IPS-18c (cell line): Measurements from ENCODE around the gene NDUFA8.
"Not testable (repeated sequence)": the region's sequence is repeated elsewhere in the genome, so short reads cannot be mapped to it uniquely, and the experiment has no call there.

ENCODE experiments used
- H3K4me3 ChIP-seq: 2 replicates; pipeline ENCODE4 v1.7.0; 2013; ENCODE audit warnings: low read depth, mild to moderate bottlenecking, low read length, moderate library complexity; ENCODE audit not compliant: insufficient read depth
- H3K9me3 ChIP-seq: one replicate; pipeline ENCODE4 v1.6.1; 2013; ENCODE audit warnings: mild to moderate bottlenecking, low read length, moderate library complexity; ENCODE audit not compliant: control insufficient read depth, insufficient read depth

The NDUFA8 gene

DNA sequence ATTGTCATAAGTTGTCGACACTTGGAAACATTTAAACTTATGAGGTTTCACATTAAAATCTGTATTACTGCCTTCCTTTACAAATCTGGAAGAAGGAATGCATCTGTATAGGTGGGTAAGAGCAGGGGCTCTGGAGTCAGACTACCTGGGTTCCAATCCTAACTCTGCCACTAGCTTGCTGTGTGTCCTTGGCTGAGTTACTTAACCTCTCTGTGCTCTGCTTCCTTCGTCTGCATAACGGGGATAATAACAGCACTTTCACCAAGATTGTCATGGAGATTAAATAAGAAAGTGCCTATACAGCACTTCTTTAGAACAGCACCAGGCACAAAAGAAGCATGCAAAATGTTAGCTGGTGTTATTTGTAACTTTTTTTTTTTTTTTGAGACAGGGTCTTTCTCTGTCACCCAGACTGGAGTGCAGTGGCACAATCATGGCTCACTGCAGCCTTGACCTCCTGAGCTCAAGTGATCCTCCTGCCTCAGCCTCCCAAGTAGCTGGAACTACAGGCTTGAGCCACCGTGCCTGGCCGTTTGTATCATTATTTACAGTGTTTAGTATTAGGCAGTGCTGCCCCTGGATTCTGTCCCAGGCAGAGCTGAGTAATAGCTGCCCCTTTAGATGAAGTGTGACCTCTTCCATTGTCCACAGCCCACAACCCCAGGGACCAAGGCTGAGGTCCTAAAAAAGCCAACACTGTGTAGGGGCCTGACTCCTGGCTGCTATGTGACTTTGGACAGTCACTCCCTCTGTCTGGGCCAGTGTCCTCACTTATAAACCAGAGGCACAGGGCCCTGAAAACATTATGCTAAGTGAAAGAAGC lies 41.0 kb downstream of the NDUFA8 start:
- Histone ChIP-seq H3K4me3 (no peak overlapping the region), H3K9me3 (no peaks in the 10 kb centered on the region)

DNA sequence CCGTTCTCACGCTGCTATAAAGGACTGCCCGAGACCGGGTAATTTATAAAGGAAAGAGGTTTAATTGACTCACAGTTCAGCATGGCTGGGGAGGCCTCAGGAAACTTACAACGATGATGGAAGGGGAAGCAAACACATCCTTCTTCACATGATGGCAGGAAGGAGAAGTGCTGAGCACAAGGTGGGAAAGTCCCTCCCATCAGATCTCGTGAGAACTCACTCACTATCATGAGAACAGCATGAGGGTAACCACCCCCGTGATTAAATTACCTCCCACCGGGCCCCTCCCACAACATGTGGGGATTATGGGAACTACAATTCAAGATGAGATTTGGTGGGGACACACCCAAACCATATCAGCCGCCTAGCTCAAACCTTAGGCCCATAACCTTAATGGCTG lies 42.3 kb downstream of the NDUFA8 start:
- H3K9me3 ChIP-seq, H3K4me3 ChIP-seq: not testable (repeated sequence)

DNA sequence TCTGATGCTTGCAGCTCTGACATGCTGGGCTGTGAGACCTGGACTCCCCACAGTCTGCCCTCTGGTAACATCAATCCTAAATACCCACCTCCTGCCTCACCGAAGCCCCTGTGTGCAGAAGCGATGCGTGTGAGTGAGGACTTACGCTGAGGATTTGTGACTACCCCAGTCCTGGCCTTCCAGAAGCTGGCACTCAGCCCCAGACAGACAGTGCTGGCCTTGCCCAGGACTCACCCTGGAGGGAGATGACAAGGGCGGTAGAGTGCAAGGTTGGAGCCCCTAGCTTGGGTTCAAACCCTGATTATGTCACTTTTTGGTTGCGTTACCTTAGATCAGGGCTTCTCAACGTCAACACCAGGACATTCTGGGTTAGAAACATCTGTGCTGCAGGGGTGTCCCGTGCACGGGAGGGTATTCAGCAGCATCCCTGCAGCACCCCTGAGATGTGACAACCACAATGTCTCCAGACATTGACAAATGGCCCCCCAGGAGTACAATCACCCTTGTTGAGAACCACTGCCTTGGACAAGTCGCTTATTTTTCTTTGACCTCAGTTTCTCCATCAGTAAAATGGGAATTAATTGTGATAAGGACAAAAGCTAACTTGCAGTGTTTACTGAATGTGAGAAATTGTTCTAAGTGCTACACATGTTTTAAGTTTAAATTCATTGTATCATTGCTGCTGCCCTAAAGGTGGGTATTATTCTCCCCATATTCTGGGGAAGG lies 43.0 kb downstream of the NDUFA8 start:
- H3K4me3 ChIP-seq = no peak overlapping the region; the same call in 1 of the 2 replicates

DNA sequence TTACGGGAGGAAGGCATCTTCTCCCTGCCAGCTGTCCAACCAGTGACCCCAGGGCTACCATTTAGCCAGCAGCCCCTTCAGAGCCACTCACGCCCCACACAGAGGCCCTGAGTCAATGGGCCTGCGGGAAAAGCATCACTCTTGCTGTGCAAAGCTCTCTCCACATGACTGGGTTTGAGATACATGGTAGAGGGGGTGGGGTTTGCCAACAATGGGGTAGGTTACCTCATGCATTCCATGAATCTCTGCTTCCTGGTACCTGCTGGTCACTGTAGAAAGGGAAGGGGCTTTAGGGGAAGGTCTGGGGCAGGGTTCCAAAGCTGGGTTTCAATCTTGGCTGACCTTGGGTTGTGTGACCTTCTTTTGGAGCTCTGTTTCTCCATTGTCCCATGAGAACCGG lies 43.5 kb downstream of the NDUFA8 start:
- H3K4me3 ChIP-seq = no peak overlapping the region
- H3K9me3 ChIP-seq = no peaks in the 10 kb centered on the region

More for the DNA sequence above, 43.0 kb downstream of the NDUFA8 start:
- no peaks in the 10 kb centered on the region for H3K9me3 ChIP-seq

DNA sequence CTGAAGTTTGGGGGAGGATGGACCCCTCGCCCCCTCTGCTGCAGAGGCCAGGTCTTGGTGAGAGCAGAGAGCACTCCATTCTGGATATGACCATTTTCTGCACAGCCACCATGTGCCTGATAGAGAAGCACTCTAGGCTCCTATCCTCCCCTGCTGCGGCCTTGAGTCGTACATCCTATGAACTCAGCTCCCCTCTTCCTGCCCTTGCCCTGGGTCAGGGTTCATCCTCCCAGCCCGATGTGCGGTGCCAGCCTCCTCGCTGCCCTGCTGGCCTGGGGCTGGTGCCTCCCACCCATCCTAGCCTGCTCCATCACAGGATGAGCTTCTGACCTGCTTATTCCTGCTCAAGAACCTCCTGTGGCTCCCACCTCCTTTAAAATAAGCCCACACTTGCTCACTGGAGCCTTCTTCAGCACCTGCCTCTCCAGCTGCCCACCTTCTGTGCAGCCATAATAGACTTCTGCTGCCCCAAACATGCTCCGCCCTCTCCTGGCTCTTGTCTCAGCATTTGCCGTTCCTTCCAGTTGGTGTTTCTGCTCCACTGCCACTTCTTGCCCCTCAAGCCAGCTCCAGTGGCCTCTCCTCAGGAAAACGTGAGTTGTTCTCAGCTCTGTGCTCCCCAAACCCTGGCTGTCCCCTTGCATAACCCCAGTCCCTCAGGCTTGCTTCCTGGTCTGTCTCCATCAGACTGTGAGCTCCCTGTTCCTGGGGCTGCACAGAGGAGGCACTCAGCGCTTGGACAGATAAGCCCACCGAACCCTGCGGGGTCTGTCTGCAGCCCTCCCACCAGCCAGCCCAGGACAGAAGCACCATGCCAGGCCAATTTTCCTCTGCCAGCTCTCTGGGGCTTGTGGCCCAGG lies 44.2 kb downstream of the NDUFA8 start:
- Histone ChIP-seq H3K9me3 (no peaks in the 10 kb centered on the region), H3K4me3 (no peak overlapping the region)

DNA sequence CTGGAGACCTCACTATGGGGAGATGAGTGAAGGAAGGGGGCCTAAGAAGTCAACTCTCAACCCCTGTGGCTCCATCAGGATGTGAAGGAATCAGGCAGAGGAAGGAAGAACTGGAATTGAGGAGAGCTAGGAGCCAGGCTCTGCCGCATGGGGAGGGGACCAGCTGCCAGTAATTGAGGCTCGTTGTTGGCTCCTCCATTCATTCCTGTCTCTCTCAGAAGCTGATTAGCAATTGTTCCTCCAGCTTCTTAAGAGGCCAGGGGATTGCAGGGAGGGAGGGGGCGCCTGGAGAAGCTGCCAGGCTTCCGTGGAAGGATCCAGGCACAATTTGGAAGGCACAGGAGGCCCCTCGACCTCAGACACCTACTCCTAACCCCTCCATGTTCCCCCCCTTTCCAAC lies 46.0 kb downstream of the NDUFA8 start:
- H3K4me3 ChIP-seq = no peak overlapping the region
- H3K9me3 ChIP-seq = no peaks in the 10 kb centered on the region

DNA sequence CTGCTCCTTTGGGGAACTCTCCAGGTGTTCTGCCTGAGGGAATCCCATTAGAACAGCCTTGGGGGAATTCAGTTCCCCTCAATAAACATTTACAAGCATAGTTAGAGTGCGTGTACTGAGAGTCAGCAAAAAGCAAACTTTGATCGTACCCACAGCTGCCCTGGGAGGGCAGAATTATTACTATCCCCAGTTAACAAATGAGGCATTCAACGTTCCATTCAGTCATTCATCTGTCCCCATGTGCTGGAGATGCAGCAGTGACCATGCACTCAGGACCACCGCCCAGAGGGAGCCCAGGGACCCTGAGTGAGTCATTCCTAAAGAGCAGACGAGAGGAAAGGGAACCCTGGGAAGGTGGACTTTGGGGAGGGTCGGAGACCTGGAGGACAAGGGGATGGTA lies 47.3 kb downstream of the NDUFA8 start:
- Histone ChIP-seq H3K9me3 (no peaks in the 10 kb centered on the region), H3K4me3 (no peak overlapping the region)

DNA sequence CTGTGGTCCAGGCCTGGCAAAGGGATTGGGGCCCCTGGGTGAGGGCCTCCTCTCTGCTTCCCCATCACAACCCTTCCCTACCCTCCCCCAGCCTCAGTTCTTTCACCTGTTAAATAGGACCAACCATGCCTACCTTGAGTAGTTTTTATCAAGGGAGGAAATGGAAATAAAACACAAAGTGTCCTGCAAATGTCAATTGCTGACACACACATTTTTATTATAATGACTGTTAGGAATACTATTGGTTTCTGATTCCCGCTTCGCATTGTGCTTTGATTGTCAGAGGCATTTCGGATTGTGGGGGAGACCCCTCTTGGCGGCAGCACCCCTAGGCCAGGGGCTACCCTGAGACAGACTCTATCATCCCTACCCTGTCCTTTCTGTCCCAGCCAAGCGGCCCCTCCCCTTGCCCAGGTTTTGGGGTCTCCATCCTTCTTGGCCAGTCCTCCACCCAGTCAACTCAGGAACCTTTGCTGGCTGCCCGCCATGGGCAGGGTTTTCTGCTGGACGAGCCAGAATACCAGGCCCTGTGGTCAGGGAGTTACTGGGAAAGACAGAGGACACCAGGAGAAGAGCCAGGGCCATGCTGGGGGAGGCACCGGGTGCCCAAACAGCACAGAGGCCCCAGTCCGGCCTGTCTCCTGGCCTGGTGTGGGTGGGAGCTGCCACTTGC lies 48.0 kb downstream of the NDUFA8 start:
- H3K9me3 ChIP-seq = no peaks in the 10 kb centered on the region

DNA sequence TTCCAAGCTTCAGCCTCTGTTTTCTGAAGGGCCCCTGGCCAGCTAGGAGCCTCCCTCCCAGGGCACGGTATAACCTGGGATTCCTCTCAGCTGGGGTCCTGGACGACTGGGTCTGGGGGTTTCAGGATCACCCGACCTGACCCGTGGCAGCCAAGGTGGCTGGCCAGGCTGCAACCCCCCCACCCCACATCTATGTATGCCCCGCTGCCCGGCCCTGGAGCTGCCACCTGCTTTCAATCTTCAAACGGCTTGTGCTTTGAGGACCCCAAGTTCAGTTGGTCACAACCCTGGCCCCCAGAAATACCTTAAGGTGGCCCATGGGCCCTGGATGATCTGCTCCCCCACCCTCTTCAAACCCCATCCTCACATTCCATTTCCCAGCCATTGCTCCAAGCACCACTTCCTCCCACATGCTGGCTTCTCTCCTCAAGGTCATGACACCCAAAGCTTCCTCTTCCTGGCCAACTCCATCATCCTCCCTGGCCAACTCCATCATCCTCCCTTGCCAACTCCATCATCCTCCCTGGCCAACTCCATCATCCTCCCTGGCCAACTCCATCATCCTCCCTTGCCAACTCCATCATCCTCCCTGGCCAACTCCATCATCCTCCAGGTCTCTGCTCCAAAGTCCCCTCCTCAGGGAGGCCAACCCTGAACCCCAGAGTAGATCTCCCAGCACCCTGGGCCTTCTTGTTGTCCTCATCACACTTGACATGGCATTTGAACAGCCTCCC lies 49.3 kb downstream of the NDUFA8 start:
- Histone ChIP-seq H3K9me3 (no peaks in the 10 kb centered on the region), H3K4me3 (no peak overlapping the region)

More for the DNA sequence above, 48.0 kb downstream of the NDUFA8 start:
- H3K4me3 ChIP-seq = no peak overlapping the region

DNA sequence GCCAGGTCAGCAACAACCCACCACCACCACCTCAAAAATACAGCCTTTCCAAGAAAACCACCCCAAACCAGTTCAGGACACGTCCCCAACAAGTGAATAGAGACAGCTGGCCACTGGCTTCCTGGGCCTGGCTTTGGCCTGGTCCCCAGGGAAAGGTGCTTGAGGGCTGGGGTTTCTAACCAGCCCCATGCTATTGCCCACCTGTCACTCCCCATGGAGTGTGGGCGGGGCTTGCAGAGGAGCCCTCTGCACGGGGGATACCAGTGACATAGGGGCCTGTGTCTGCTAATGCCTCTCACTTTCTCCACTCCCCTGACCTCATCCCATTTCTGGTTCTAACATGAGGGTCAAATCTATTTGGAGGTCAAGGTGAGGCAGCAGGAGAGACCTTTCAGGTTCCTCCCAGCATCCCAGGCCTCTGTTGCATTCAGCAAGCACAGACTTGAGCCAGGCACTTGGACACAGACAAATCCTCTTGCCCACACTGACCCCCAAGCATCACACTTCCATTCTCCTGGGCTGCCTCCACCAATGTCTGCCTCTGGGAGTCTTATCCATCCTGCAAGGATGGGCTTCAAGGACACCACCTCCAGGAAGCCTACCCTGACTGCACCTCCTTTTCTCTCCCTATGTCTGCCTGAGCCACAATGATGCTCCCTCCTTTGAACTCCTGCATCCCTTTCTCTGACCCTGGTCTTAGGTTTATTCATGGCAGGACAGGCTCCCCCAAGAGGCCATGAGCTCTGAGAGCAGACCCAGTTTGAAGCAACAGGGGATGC lies 50.4 kb downstream of the NDUFA8 start:
- Histone ChIP-seq H3K4me3 (no peak overlapping the region), H3K9me3 (no peaks in the 10 kb centered on the region)

DNA sequence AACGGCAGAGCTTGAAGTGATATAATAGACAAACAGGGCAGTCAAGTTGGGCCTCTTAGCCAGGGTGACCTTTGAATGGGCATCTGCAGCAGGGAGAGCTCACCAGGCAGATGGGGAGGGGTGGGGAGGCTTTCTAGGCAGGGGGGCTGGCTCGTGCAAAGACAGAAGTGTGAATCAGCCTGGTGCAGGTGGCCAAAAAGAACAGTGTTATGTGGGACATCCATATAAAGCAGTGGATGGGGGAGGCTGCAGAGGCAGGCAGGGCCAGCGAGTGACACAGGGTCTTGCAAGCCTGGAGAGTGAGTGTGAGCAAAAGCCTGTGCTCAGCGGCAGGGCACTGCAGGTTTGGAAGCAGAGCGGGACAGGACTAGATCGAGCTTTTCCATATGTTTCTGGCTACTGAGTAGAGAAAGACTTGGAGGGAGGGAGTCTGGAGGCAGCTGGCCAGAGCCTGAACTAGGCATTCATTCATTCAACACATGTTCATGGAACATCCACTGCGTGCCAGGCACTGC lies 52.2 kb downstream of the NDUFA8 start:
- H3K4me3 ChIP-seq = no peak overlapping the region
- no peaks in the 10 kb centered on the region for H3K9me3 ChIP-seq

DNA sequence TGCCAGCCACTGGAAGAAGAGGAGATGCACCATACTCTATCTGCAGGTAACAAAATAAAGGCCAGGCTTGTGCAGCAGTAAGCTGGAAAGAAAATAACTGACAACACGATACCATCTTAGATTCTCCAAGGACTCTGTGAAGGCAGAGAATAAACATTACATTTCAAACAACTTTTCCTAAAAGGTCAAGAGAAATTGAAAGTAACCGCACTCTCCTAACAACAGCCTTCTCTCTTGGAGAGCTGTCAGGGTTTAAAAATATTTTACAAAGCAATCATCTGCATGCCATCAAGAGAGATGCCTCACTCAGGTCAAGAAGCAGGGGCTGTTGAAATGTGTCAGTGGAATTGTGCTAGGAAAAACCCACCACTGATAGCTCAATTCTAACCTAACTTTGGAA lies 53.0 kb downstream of the NDUFA8 start:
- Histone ChIP-seq H3K4me3 (no peak overlapping the region), H3K9me3 (no peaks in the 10 kb centered on the region)

DNA sequence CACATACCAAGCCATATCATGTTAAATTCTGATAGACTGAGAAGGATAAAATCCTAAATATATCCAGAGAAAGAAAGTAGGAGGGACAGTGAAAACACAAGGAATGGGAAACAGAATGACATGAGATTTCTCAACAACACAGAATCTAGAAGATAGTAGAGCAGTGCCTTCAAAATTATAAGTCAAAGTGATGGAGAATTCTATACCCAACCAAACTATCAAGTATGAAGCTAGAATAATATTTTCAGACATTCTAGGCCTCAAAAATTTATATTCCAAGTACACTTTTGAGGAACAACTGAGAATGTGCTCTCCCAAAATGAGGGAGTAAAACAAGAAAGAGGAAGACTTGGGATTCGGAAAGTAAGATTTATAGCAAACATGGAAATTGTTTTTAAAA lies 55.6 kb downstream of the NDUFA8 start:
- no peaks in the 10 kb centered on the region for H3K9me3 ChIP-seq

DNA sequence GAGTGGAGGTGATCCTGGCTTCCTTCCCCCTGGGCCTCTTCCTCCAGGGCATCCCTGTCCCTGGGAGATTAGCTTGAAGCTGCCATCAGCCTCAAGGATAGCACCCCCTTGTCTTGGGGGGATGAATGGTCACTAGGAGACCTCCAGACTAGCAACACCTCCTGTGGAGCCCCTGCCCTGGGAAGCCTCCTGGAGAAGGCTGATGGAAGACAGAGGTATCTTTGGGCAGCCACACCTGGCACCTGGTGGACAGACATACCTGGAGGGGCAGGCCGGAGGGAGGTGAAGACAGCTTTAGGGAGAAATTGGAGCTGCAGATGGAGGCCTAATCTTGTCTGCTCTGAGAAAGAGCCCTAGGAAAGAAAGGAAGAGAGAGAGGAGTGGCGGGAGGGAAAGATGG lies 57.4 kb downstream of the NDUFA8 start:
- Histone ChIP-seq H3K4me3 (no peak overlapping the region), H3K9me3 (no peaks in the 10 kb centered on the region)

More for the DNA sequence above, 55.6 kb downstream of the NDUFA8 start:
- H3K4me3 ChIP-seq = no peak overlapping the region

DNA sequence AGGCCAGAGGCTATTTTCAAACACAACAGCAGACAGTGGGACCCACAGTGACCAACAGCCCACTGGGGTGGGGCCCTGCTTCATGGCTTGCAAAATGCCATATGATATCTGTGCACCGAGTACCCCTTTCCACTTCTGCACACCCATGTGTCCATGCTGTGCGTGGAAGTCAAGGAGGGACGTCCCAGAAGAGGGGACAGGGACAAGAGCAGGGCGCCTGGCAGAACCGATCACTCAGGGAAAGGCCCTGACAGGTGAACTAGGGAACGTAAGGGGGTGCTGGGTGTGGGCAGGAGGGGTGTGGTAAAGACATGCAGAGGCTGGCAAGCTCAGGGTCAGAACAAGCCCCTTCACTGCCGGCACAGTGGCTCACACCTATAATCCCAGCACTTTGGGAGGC lies 58.8 kb downstream of the NDUFA8 start:
- H3K9me3 ChIP-seq = no peaks in the 10 kb centered on the region
- H3K4me3 ChIP-seq = no peak overlapping the region
